ENCODE measurements around the gene ZDHHC11.
"Not testable (repeated sequence)": the region's sequence is repeated elsewhere in the genome, so short reads cannot be mapped to it uniquely, and the experiment has no call there.

Gene ZDHHC11

DNA sequence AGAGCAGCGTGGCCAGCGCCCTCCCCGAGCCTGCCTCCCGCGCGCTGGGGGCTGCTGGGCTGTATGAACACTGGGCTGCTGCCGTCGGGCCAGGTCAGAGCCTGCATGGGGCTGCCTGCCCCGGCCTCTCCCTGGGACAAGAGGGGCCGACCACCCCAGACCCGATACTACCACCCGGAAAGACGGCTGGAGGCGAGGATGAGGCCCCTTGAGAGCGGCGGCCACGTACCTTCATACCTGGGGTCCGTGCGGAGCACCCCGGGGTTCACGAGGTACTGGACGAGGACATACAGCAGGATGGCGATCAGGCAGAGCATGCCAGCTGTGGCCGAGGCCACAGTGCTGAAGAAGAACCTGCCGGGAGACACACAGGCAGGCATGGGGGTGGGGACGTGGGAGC, 7.4 kb downstream of the ZDHHC11 start:
- not testable (repeated sequence) for FAIRE-seq

GRCh38 chr5:842402-843221, 8.2 kb downstream of the ZDHHC11 start:
- FAIRE-seq: not testable (repeated sequence)

- FAIRE-seq: not testable (repeated sequence)
These were observed 9.0 kb downstream of the ZDHHC11 start for GRCh38 chr5:841531-842401.

GRCh38 chr5:840974-841435, 9.8 kb downstream of the ZDHHC11 start:
- not testable (repeated sequence) for FAIRE-seq

GRCh38 chr5:840118-840973, 10.4 kb downstream of the ZDHHC11 start:
- FAIRE-seq: not testable (repeated sequence)

DNA sequence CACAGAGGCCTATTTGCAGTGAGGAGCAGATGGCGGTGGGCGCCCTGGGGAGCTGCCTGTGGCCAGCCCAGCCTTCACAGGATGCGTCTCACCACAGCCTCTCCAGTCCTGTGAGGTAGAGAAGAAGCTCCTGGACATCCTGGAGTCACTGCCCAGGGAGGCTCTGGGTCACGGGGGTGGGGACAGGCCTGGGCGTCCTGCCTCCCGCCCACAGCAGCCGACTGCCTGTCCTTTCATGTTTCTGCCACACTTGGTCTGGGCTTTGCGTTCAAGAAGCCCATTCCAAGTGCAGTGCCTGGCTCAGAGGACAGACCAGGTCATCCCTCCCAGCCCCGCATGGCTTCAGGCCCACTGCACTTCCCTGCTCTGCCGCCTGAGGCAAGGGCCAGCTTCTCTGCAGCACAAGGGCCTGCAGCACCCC, 12.3 kb downstream of the ZDHHC11 start:
- not testable (repeated sequence) for FAIRE-seq

DNA sequence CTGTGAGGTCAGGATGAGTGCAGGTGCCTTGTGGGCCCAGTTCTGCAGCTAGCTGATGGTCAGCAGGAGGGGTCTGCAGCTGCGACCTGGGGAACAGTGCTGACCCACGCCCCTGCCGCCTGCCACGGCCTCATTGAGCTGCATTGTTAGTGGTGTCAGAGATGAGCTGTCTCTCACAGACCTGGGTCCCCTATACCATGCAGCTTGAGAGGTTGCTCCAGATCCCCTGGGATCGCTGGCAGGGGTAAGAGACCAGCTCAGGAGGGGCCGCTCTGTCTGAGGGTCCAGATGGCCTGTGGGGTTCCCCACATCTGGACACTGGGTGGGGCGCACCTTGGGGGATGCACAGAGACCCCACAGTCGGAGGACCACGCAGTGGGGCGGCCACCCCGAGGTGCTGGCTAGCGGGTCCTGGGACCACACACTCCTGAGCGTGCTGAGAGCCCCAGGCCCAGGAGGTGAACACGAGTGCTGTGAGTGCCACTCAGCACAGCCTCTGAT, 13.1 kb downstream of the ZDHHC11 start:
- FAIRE-seq: not testable (repeated sequence)

DNA sequence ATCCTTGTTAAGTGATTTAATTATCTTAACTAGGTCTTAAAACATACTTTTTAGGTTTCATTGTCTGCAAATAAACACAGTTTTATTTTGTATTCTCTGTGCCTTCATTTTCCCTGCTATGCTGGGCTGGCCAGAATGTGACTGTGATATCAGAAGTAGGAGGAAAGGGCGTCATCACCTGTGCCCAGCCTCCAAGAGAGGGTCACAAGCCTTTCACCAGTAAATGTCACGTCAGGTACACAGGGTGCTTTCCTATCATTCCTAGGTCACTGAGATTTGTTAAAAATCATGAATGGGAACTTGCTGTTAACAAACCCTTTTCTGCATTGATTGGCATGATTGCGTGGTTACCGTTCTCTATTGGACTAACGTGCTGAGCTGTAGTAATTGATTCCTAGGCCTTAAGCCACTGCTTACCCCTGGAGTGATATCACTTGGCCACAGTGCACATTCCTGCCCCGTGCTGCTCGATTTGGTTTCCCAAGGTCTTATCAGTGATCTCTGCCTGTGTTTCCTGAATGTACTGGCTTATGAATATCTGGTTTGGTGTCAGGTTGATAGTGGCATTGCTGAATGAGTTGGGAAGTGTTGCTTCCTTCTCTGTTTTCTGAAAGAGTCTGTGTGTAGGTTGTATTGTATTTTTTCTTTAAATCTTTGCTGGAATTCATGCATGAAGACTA, 14.7 kb downstream of the ZDHHC11 start:
- FAIRE-seq: not testable (repeated sequence)

GRCh38 chr5:834013-834412, 16.8 kb downstream of the ZDHHC11 start:
- FAIRE-seq: not testable (repeated sequence)

DNA sequence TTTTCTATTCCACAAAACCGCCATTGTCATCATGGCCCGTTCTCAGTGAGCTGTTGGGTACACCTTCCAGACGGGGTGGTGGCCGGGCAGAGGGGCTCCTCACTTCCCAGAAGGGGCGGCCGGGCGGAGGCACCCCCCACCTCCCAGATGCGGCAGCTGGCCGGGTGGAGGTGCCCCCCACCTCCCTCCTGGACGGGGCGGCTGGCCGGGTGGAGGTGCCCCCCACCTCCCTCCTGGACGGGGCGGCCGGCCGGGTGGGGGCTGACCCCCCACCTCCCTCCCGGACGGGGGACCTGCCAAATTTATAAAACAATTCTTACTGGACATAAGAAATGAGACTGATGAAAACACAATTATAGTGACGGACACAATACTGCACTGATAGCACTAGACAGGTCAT, 22.6 kb downstream of the ZDHHC11 start:
- not testable (repeated sequence) for FAIRE-seq

GRCh38 chr5:825544-825943, 25.2 kb downstream of the ZDHHC11 start:
- FAIRE-seq: not testable (repeated sequence)

- no peak for FAIRE-seq
These were observed 29.3 kb downstream of the ZDHHC11 start for GRCh38 chr5:821504-821903.

DNA sequence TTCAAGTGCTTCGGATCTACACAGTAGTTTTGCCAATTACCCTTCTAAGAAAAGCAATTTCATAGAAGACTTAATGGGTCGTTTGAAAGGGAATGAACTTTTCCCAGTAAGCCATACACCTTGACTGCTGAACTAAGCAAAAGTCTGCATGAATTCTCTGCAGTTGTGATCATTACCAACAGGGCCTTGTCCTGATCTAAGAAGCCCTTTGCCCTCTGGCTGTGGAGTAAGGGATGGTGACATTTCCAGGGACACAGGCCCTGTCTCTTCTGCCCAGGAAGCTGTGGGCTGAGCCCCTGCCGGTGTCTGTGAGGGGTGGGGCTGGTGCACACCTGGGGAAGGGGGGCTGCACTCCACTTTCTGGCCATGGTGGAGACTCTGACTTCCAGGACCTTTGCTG, 30.5 kb downstream of the ZDHHC11 start:
- no peak for FAIRE-seq

- FAIRE-seq: no peak
These were observed 31.7 kb downstream of the ZDHHC11 start for GRCh38 chr5:819078-819477.

DNA sequence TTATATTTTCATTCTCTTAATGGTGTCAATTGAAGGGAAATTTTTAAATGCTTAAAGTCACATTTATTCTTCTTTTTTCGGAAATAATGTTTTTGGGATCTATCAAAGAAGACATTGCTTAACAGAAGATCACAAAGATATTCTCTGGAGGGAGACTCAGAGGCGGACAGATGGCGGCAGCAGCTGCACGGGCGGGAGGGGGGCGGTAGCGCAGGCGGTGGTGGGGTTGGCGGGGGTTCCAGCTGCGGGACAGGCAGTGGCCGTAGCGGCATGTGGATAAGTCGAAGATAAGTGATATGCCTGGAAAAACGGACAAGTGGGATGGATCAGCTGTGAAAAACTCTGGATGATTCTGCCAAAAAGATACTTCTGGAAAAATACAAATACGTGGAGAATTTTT, 34.6 kb downstream of the ZDHHC11 start:
- no peak for FAIRE-seq

GRCh38 chr5:815449-815848, 35.3 kb downstream of the ZDHHC11 start:
- no peak for FAIRE-seq

DNA sequence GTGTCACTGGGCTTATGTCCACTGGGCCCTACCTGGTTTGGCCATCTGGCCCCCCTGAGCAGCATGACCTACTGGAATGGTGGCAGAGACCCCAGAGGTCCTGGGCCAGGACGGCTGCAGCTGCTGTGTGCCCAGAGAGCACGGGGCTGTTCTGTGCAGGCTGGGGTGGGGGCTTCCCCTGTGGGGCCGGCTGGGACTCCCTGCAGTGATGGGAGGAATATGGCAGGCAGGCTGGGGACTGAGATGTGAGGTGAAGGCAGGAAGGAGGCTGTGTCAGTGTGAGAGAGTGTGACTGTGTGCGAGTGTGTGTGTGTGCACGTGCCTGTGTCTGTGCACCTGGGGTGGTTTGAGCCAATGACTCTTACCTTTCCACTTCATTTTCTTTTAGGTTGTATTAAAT, 37.2 kb downstream of the ZDHHC11 start:
- FAIRE-seq: not testable (repeated sequence)

GRCh38 chr5:811384-811783, 39.4 kb downstream of the ZDHHC11 start:
- FAIRE-seq: not testable (repeated sequence)

DNA sequence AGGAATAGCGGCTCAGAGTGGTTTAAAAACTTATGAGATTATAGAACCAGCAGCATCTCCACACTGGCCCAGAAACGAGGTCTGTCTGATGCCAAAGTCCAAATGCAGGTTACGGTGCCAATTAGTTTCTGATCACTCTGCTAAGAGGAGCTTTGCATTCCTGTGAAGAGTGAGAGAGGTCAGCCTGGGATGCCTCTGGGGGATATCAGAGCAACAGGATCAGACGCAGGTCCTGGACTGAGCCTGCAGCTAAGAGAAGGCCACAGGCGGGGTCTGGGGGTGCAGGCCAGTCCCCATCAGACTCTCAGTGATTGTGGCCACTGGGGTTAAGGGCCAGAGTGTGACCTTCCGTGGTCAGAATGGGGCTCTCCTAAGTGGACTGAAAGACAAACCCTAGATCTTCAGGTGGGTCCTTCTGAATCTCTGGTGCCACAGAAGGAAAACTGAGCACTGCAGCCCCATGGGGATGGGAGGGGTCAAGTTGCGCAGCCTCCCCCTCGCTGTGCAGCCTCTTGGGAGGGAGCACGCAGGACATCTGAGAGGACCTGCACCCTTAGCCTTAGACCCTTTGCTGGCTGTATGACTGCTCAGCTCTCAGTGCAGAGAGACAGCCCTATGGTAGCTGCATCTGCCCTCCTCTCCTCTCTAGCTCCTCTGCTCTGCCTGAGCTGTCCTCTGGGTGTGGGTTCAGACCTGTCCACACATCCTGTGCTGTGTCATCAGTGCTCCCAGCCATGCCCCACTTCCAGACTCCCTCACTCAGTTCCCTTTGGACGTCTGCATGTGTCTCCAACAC, 42.9 kb downstream of the ZDHHC11 start:
- not testable (repeated sequence) for FAIRE-seq

GRCh38 chr5:801472-801871, 49.3 kb downstream of the ZDHHC11 start:
- no peak for FAIRE-seq

GRCh38 chr5:801055-801454, 49.7 kb downstream of the ZDHHC11 start:
- not testable (repeated sequence) for FAIRE-seq

All from TTC549 (cell line).